GM12891 (cell line): Measurements from ENCODE around the gene FAT1.

Source experiments
- POLR2A ChIP-seq: IDR thresholded peaks from 2 replicates; pipeline ENCODE4 v1.6.1; 2011; ENCODE audit warnings: low read depth, low read length, control low read depth
- POLR2AphosphoS5 ChIP-seq: IDR thresholded peaks from 2 replicates; pipeline ENCODE4 v1.6.1; 2011; ENCODE audit warnings: low read depth, low read length, control low read depth
- SPI1 ChIP-seq: IDR thresholded peaks from 2 replicates; pipeline ENCODE4 v1.6.1; 2011; ENCODE audit warnings: low read depth, low read length, control low read depth
- TAF1 ChIP-seq: IDR thresholded peaks from 2 replicates; pipeline ENCODE4 v1.6.1; 2011; ENCODE audit warnings: low read depth, low read length, control low read depth

- TF ChIP-seq TAF1 = no peak
- no peak for TF ChIP-seq POLR2A
- no peak for TF ChIP-seq POLR2AphosphoS5
- TF ChIP-seq SPI1 = no peak
These were observed 15.7 kb upstream of the FAT1 start for GRCh38 chr4:186739317-186739716.
